GM19351 (cell line): ENCODE data around the gene CCSER1.

Source experiments
- ATAC-seq: cut with Tn5 transposase; IDR thresholded peaks from one replicate; pipeline ENCODE4 v1.9.1; 2021; ENCODE audit warnings: mild to moderate bottlenecking, moderate library complexity; ENCODE audit not compliant: unreplicated experiment

CCSER1 gene

DNA sequence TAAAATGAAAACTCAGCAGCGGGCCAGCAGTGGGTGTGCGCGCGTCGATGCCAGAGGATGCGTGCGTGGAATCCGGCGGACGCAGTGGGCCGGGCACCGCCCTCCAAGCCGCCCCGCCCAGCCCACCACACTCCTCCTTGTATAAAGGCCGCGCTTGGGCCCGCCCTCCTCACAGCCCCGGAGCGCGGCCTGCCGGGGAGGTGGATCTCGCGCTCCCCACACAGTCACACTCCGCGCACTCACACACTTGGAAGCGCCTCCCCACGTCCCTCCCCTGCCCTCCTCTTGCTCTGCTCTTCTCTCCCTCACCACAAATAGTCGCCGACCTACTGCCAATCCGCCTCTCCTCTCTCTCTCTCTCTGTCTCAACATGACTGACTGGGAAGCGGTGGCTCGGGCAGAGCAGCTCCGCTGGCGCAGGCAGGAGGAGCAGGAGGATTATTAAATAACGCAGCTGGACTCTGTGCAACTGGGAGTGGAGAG lies at the start of gene CCSER1:
Gene CCSER1, plus strand, starts transcription at position 172 of the 483 bp plus-strand sequence.
- peak; percentile 72 for ATAC-seq

DNA sequence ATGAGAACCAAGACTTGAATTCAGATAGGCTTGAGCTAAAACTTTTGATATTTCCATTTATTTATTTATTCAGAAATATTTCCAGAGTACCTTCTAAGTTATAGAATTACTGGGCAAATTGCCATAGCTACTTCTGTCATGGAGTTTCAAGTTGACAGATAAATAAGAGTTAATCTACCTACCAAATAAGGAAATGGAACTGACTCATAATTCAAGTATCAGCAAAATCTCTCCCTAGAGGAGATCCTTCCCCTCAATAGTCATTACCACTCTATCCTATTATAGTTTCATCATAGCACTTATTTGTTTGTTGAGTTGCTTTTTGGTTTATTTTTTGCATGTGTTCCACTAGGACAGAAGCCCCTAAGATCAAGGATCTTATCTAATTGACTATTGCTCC lies 48.8 kb upstream of the CCSER1 start:
- peak; percentile 82 for ATAC-seq

DNA sequence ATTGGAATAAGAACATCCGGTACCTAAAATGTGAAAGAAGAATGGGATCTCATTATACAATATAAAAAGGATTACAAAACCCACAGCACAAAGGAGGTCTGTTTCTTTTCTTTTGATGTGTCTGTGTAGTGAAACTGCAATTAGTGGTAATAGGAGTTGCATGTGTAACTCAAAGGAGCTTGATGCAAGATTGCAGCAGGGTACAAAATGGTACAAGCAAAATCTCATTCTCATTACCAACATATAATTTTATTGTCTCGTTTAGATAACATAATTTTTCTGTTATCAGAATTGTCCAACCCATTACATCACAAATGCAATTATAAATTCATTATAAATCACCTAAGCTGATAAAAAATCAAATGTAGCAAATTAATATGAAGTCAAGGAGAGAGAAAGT lies 47.1 kb upstream of the CCSER1 start:
- no peak for ATAC-seq

DNA sequence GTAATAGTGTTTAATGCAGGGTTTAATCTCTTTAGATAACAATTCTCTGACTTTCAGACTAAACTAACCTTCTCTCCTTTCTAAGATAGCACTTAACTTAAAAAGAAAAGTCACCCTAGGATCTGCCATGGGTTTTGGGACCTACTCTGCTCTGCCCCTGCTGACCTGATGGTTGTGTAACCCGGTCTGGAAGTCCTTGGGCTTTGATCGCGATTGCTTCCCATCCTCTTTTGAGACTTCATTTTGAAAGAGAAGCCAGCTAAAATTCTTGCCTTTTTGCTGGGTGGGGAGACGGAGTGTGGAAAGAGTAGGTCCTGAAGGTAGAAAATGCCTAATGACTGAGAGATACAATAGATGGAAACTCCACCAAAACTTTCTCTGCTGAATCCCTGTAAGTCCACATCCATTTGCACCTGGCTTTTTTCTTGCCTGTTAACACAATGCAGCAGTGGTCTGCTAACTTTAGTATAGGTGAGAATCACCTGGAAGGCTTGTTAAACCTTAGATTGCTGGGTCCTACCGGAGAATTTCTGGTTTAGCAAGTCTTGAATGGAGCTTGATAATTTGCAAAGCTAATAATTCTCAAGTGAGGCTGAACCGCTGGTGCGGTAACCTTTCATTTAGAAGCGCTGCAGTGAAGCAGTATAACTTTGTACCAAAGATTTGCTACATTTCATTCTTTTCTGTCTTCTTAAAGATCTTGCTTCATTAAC lies 45.6 kb upstream of the CCSER1 start:
- no peak for ATAC-seq

DNA sequence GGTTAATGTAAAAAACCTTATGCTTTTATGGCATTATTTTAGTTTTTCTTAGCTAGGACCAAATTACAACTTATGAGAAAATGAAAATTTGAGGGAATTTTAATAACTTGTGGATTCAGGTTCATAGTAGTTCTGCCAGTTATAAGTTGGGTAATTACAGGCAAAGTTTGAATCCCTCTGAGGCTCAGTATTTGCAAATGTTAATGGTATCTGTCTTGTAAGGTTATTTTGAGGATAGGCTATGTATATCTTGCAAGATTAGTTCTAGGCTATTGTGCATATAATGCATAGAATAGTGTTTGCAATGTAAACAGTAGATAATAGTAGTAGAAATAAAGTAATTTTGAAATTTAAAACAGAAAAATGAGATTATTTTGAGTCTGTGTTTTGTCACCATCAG lies 44.7 kb upstream of the CCSER1 start:
- no peak for ATAC-seq

DNA sequence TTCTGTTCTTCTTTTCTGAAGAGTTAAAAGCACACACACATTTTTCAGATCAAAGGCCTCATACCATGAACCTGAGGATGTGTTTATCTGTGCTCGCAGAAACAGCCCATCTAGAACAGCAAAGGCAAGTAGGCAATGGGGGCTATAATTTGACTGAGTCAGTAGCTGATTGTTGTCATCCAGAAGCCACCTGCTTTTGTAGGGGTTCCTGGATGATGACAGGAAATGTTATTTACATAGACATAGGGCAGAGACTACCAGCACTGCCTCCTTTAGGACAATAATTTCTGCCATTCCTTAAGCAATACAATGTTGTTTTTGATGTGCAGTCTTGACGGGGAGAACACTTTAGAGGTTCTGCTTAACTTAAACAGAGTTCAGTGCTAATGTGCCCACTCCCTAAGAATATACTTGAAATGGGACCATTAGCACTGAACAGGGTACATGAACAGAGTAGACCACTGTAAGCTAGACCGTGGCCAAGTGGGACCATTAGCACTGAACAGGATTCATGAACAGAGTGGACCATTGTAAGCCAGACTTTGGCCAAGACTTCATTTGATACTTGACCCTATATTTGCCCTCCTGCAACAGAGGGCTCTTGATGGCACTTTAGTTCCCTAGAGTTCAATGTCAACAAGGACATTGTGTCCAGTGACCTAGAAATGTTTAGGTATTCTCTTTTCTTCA lies 42.8 kb upstream of the CCSER1 start:
- ATAC-seq = no peak

DNA sequence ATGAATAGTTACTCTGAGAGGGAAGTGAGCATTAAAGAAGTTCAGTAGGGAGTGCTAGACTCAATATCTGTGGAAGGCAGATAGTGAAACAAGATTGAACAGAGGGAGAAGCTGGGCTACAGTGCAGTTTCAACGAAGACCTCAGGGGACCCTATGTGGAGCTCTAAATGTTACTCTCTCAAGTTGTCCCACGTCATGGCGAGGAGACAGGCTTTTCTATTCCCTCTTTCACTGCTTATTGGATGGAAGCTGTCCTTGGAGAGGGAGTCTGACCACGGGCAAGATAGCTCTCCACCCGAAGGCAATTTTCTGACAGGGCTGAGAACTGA lies 42.3 kb upstream of the CCSER1 start:
- no peak for ATAC-seq

DNA sequence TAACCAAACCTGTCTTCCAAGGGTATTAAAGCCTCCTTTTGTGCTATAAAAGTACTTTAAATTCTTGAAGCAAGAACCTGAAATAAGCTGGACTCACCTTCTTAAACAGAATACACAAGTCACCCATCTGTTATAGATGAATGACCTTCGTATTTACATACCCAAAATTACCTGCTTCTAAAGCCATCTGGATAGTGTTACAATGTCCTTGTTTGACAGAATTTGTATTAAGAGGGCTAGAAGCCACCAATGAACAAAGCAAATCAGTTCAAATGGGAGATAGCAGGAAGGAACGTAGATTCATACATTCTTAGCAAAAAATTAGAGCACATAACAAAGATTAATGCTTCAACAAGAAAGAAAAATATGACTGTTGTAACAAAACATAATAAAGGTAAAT lies 33.7 kb upstream of the CCSER1 start:
- ATAC-seq = no peak

DNA sequence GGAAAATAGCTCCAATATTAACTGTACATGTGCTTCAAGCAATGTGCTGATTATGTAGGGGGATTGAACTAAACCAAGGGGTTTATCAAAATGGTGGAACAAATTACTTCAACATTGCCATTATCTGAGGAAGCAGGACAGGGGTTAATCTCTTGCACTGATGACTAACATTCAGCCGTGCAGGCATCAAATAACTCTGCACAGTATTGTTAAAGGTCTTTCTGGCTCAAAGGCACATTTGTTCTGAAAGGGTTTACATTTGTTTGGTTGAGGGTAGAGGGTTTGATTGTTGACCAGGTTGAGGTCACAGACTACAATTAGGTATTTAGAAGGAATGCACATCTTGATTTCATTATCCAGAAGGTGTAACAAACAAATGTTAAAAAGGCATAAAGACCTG lies 32.2 kb upstream of the CCSER1 start:
- ATAC-seq = no peak

DNA sequence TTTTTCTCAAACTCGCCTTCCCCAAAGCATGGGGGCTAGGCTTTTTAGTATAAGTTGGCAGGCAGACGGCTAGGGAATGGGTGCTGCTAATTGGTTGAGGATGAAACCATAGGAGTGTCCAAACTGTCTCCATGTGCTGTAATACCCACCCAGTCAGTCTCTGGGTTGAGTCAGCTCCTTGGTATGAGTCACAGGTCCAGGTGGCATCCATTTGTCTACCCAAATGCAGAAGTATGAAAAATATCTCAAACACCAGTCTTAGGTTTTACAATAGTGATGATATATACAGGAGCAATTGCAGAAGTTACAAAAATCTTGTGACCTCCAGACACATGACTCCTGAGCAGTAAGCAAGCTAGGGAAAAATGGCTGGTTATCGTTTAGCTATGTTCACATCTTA lies 27.4 kb upstream of the CCSER1 start:
- ATAC-seq = peak; percentile 58

DNA sequence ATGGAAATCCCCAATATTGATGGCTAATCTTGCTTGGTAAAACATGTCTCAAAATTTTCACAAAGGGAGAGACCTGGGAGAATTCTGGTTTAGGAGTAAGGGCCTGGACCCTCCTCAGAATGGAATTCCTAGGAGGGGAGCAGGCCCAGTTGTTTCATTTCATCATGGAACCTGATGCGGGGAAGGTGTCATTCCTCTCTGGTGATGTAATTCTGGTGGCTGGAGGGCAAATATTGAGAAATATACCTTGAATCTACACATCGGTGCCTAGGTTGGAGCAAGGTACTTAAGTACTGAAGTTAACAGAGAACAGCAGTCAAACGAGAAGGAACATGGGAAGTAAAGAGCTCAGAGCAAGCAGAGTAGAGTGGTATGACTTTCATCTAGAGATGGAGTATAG lies 23.2 kb upstream of the CCSER1 start:
- no peak for ATAC-seq

DNA sequence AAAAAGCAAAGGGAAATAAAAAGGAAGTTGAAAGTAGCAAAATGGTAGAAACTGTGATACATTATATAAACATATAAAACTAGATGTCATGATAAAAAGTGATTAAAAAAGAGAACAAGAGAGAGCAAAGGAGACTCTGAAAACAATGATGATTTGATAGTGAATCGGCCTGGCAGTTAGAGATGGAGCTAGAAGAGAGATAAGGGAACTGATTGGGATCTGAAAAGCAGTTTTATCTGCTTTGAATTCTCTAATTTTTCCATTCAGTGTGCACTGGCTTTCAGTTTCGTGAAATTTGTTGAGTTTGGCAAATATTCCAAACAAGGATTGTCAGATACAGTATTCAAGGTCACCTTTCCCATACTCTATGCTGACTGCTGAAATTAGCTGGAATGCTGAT lies 21.9 kb upstream of the CCSER1 start:
- ATAC-seq = no peak

DNA sequence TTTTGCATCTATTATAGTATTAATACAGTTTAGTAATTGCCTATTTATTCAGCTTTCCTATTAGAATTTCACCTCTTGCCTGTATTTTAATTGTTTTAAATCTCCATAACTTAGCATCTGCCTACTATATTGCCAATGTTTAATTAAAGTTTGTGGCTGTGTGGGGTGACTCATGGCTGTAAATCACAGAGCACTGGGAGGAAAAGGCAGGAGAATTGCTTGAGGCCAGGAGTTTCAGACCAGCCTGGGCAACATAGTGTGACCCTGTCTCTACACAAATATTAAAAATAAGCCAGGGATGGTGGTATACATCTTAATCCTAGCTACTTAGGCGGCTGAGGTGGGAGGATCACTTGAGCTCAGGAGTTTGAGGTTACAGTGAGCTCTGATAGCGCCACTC lies 14.5 kb upstream of the CCSER1 start:
- ATAC-seq = no peak

DNA sequence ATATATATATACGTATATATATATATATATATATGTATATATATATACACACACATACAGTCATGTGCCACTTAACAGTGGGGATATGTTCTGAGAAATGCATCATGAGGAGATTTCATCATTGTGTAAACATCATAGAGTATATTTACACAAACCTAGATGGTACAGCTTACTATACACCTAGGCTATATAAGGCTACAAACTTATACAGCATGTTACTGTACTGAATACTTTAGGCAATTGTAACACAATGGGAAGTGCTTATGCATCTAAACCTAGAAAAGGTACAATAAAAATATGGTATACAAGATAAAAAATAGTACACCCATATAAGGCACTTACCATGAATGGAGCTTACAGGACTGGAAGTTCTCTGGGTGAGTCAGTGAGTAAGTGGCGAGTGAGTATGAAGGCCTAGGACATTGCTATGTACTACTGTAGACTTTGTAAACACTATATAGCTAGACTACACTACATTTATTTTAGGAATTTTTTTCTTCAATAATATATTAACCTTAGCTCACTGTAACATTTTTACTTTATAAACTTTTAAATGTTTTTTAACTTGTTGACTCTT lies 13.2 kb upstream of the CCSER1 start:
- no peak for ATAC-seq

DNA sequence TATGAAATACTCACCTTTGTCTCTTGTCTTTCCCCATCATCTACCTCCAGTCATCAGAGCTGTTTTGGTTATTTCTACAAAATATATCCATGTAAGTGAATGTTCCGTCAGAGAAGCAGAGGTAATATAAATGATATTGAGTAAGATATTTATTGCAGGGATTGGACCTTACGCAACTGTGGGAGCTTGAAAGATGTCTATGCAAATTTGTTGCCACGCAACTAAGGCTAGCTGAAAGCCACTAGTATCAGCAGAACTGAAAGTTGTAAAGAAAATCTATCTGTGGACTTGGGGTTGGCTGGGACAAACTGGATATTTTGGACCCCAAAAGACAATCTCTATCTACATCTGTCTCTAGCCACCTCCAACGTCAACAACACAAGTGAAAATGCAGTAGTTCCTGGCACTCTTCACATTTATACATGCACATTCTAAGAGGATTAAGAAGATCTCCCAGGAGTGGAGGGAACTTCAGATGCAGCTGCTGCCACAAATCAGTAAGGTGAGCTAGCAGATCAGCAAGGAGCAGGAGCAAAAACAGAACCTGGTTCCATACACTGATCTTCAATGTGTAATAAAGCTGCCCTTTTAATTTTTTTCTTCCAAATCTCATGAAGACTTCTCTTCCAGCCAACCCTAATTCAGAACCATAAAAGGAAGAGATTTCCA lies 8.5 kb upstream of the CCSER1 start:
- ATAC-seq = peak; percentile 86

DNA sequence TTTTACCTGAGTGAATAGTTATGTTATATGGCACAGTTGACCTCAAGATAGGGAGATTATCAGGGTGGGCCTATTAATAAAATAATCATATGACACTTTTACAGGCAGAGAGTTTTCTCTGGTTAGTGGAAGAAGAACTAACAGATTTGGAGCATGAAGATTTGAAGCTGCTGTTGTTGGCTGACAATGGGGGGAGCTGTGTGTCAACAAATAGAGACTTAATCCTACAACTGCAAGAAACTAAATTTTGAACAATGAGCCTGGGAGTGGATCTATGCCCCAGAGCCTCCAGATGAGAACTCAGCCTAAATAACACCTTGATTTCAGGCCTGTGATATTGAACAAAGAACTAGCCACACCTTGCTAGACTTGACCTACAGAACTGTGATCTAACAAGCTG lies 7.2 kb upstream of the CCSER1 start:
- no peak for ATAC-seq

DNA sequence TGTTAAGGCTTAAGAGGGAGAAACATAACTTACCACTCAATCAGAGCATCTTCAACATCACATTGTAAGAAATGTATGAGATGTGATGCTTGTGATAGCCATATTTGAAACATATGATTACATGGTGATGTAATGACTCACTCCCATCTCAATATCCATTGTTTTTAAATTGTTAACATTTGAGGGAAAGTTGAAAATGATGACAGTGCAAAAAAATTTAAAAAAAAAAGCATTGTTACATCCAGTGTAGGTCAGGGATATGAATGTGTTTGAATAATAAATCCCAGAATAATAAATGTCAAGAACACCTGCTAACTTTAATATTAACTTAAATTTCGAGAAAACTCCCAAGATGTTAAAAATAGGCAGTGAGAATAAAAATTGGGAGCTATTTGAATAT lies 6.4 kb upstream of the CCSER1 start:
- ATAC-seq = no peak

DNA sequence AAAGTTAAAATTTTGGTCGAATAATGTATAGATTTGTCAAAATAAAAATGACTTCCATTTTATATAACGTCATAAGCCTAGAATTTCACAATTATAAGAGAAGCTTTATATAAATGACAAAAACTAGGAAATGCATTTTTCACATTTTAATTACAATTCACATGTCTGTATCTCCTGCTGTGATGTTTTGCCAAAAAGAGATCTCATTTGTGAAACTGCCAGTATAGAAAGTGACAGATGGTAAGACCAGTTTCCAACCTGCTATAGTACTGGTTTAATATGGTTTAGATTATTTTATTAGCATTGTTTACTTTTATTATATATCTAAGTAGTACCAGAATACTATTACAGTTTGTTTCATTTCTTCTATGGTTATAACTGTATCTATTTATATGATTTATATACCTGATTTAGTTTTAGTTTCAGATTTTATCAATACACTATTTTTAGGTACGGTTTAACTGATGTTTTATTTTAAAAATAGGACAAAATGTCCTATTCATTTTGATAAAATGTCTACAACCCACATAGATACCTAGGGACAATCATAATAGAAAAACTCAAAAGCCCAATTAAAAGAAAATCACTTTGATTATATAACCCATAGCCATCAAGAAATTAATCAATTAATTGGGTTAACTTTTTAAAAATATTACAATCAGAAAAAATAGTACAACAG lies 5.4 kb upstream of the CCSER1 start:
- ATAC-seq = peak; percentile 32

DNA sequence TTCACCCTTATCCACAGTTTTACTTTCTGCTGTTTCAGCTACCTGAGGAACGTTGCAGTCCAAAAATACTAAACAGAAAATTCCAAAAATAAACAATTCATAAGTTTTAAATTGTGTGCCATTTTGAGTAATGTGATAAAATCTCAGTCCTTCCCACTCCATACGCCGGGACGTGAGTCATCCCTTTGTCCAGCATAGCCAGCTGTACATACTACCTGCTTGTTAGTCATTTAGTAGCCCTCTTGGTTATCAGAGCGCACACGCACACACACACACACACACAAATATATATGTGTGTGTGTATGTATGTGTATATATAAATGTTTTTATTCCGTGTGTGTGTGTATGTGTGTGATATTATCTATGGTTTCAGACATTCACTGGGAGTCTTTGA lies 4.8 kb upstream of the CCSER1 start:
- ATAC-seq = no peak

DNA sequence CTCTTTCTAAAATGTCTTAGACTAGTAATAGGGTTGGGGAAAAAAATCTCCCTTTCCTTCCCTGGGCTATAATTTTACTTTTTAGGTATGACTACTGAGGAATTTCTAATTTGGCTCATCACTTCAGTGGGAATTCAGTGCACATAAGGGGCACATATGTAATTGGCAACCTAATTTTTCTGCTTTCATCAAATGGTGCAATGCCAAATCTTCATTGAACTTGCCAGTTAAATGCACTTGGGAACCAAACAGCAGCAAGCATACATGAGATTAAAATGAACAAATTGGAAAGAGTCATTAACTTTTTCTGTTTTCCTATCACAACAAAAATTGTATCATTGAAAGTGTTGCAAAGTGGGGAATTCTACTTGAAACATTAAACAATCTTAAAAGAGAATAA lies 2.9 kb upstream of the CCSER1 start:
- no peak for ATAC-seq

DNA sequence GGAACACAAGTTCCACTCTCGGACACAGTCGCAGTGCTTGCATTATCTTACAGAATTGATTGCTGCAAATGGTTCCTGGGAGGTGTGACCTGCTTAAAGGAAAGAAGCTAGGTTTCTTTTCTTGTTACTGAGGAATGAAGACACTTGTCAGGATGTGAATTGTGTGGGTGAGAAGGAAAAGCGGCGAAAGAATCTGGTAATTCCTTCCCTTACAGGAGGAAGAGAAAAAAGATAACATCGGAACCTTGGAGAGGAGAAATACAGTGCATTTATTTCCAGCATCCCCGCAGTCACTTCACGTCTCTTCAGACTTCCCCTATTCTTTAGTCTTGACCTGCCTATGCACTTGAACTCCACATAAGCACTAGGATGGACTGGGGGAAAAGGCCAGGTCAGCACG lies 389 bp upstream of the CCSER1 start:
- no peak for ATAC-seq
